Muscle of leg (tissue), 11 donors: ENCODE data around the gene LIG1. TPM values are rescaled to one million over a fixed set of nuclear protein-coding genes. Genes with fewer than 3 reads are reported as not detected.
"Not testable (repeated sequence)": the region's sequence is repeated elsewhere in the genome, so short reads cannot be mapped to it uniquely, and the experiment has no call there.

ENCODE experiments used
- DNase-seq: peaks from one replicate; pipeline ENCODE4 v3.0.0; 2013
- H3K27ac ChIP-seq: one replicate; pipeline ENCODE4 v1.5.1; 2013; ENCODE audit warnings: mild to moderate bottlenecking, low read length, control low read depth
- H3K27me3 ChIP-seq: one replicate; pipeline ENCODE4 v1.6.1; 2013; ENCODE audit warnings: low read length; ENCODE audit not compliant: control insufficient read depth, insufficient read depth
- H3K36me3 ChIP-seq: one replicate; pipeline ENCODE4 v1.6.1; 2013; ENCODE audit warnings: low read length; ENCODE audit not compliant: control insufficient read depth, insufficient read depth
- H3K4me1 ChIP-seq: one replicate; pipeline ENCODE4 v1.6.1; 2013; ENCODE audit warnings: low read length; ENCODE audit not compliant: control insufficient read depth, insufficient read depth
- H3K4me3 ChIP-seq: one replicate; pipeline ENCODE4 v1.5.1; 2013; ENCODE audit warnings: low read length, control low read depth
- H3K9me3 ChIP-seq: replicated peaks from 2 replicates; pipeline ENCODE4 v1.6.1; 2013; ENCODE audit warnings: low read depth, low read length; ENCODE audit not compliant: control insufficient read depth
- WGBS: methylation state at CpG from one replicate; pipeline ENCODE4 v1.1.5; 2013; ENCODE audit warnings: missing lambda C conversion rate; ENCODE audit not compliant: insufficient coverage; 5-methylcytosine and 5-hydroxymethylcytosine counted together
- polyA plus RNA-seq, 8 donors: library from polyadenylated mRNA; unstranded; fragments of 120-200 nt; gene quantifications; one replicate each; pipeline versions ENCODE4 v1.2.1 to v1.2.3, GENCODE V29; 2013; ENCODE audit warnings: inconsistent platforms in 1 of 8, low replicate concordance in 1 of 8; ENCODE audit not compliant: insufficient read length in 8 of 8, insufficient read depth in 1 of 8
- total RNA-seq: library from RNA; stranded (reverse); fragments of 120-200 nt; gene quantifications from one replicate; pipeline ENCODE4 v1.2.4, GENCODE V29; 2013

Gene LIG1
- total and polyA plus RNA-seq, 9 donors, result 20.2 to 37.4 (median 27.9) TPM

GRCh38 chr19:48111280-48111679 is 58.9 kb downstream of the LIG1 start:
- 51% methylated on average over 5 of the region's 7 CpGs for WGBS
- DNase-seq, result no peak
- no peaks in the 10 kb centered on the region for H3K27me3 ChIP-seq
- peaks cover 13% of the 10 kb centered on the region for H3K36me3 ChIP-seq
- H3K4me1 ChIP-seq, result peaks cover 47% of the 10 kb centered on the region
- peak overlapping the region; percentile 99 for H3K27ac ChIP-seq
- H3K4me3 ChIP-seq, result no peak overlapping the region
- no peaks in the 10 kb centered on the region for H3K9me3 ChIP-seq

GRCh38 chr19:48110350-48110966 is 59.7 kb downstream of the LIG1 start, which contains the start of gene PLA2G4C:
Gene PLA2G4C (minus strand): TSS chr19:48110817. CDS start chr19:48106529, 4,288 bp downstream.
- no peaks in the 10 kb centered on the region for H3K9me3 ChIP-seq
- WGBS, result 2% methylated on average over 19 of the region's 27 CpGs

GRCh38 chr19:48108997-48109782 is 61.0 kb downstream of the LIG1 start:
- Histone ChIP-seq H3K4me3 (no peak overlapping the region), H3K27ac (no peak overlapping the region)

More at GRCh38 chr19:48110350-48110966, 59.7 kb downstream of the LIG1 start, which contains the start of gene PLA2G4C:
- H3K36me3 ChIP-seq, result peaks cover 12% of the 10 kb centered on the region
- peak within 1 kb of the TSS; percentile 50 for H3K4me3 ChIP-seq
- H3K27me3 ChIP-seq, result no peaks in the 10 kb centered on the region
- H3K4me1 ChIP-seq, result peaks cover 47% of the 10 kb centered on the region
- DNase-seq, result peak; percentile 96
- H3K27ac ChIP-seq, result peak within 1 kb of the TSS; percentile 99

GRCh38 chr19:48103922-48104321 is 66.2 kb downstream of the LIG1 start:
- 90% methylated on average over 1 of the region's 5 CpGs for WGBS
- peaks cover 25% of the 10 kb centered on the region for H3K36me3 ChIP-seq
- DNase-seq, result no peak
- no peaks in the 10 kb centered on the region for H3K27me3 ChIP-seq
- no peak overlapping the region for H3K27ac ChIP-seq
- H3K9me3 ChIP-seq, result no peaks in the 10 kb centered on the region
- H3K4me3 ChIP-seq, result no peak overlapping the region
- peaks cover 10% of the 10 kb centered on the region for H3K4me1 ChIP-seq

More at GRCh38 chr19:48108997-48109782, 61.0 kb downstream of the LIG1 start:
- H3K4me1 ChIP-seq, result peaks cover 41% of the 10 kb centered on the region
- DNase-seq, result no peak
- no peaks in the 10 kb centered on the region for H3K9me3 ChIP-seq
- peaks cover 9% of the 10 kb centered on the region for H3K36me3 ChIP-seq
- 81% methylated on average over 10 of the region's 15 CpGs for WGBS
- H3K27me3 ChIP-seq, result no peaks in the 10 kb centered on the region

GRCh38 chr19:48102870-48103751 is 67.0 kb downstream of the LIG1 start:
- peaks cover 10% of the 10 kb centered on the region for H3K4me1 ChIP-seq
- H3K27ac ChIP-seq, result no peak overlapping the region
- DNase-seq, result no peak
- 40% methylated on average over 6 of the region's 13 CpGs for WGBS
- no peaks in the 10 kb centered on the region for H3K9me3 ChIP-seq
- H3K27me3 ChIP-seq, result no peaks in the 10 kb centered on the region
- H3K4me3 ChIP-seq, result no peak overlapping the region
- peaks cover 26% of the 10 kb centered on the region for H3K36me3 ChIP-seq

GRCh38 chr19:48095612-48096175 is 74.5 kb downstream of the LIG1 start:
- Histone ChIP-seq H3K4me3 (no peak overlapping the region), H3K27me3 (no peaks in the 10 kb centered on the region), H3K4me1 (no peaks in the 10 kb centered on the region), H3K27ac (no peak overlapping the region), H3K36me3 (peaks cover 36% of the 10 kb centered on the region), H3K9me3 (no peaks in the 10 kb centered on the region)
- DNase-seq, result no peak
- WGBS, result 61% methylated on average over 3 of the region's 4 CpGs

GRCh38 chr19:48094855-48095203 is 75.3 kb downstream of the LIG1 start:
- DNase-seq, result no peak
- no peaks in the 10 kb centered on the region for H3K9me3 ChIP-seq
- peaks cover 36% of the 10 kb centered on the region for H3K36me3 ChIP-seq
- H3K4me3 ChIP-seq, result no peak overlapping the region
- H3K4me1 ChIP-seq, result no peaks in the 10 kb centered on the region
- no CpG with 5 or more reads among the region's 2 CpGs for WGBS
- no peak overlapping the region for H3K27ac ChIP-seq
- no peaks in the 10 kb centered on the region for H3K27me3 ChIP-seq

- no peak overlapping the region for H3K27ac ChIP-seq
- peaks cover 34% of the 10 kb centered on the region for H3K36me3 ChIP-seq
- no peak for DNase-seq
- H3K4me1 ChIP-seq, result no peaks in the 10 kb centered on the region
- WGBS, result no CpG with 5 or more reads among the region's 1 CpG
- H3K27me3 ChIP-seq, result no peaks in the 10 kb centered on the region
- no peak overlapping the region for H3K4me3 ChIP-seq
- no peaks in the 10 kb centered on the region for H3K9me3 ChIP-seq
These were observed 75.9 kb downstream of the LIG1 start for GRCh38 chr19:48094129-48094854.

- H3K4me1 ChIP-seq, H3K9me3 ChIP-seq, DNase-seq, H3K27me3 ChIP-seq, H3K4me3 ChIP-seq, H3K27ac ChIP-seq: not testable (repeated sequence)
- 39% methylated on average over 3 of the region's 13 CpGs for WGBS
- peaks cover 20% of the 10 kb centered on the region for H3K36me3 ChIP-seq
These were observed 78.9 kb downstream of the LIG1 start for GRCh38 chr19:48091111-48091718.
